Measurements from ENCODE around the gene MAPK1.

MAPK1 gene

GRCh38 chr22:21860491-21861039 is 6.9 kb downstream of the MAPK1 start:
- no peak for DNase-seq (ENCODE audit: low read depth in 2 of 2)
- H3K4me3 ChIP-seq (replicated peaks in 1 of 2; ENCODE audit: low read depth in 2 of 2, low read length in 2 of 2), result no peak overlapping the region
- TF ChIP-seq CTCF (IDR thresholded peaks at IDR 0.05; ENCODE audit: low read depth, low read length), result no peak

GRCh38 chr22:21858025-21858764 is 9.2 kb downstream of the MAPK1 start:
- DNase-seq (ENCODE audit: low read depth in 2 of 2), result no peak
- no peak overlapping the region for H3K4me3 ChIP-seq (replicated peaks in 1 of 2; ENCODE audit: low read depth in 2 of 2, low read length in 2 of 2)
- no peak for TF ChIP-seq CTCF (IDR thresholded peaks at IDR 0.05; ENCODE audit: low read depth, low read length)

- peak in 1 of 2 donors; percentile 18 for DNase-seq (ENCODE audit: low read depth in 2 of 2)
- TF ChIP-seq CTCF (IDR thresholded peaks at IDR 0.05; ENCODE audit: low read depth, low read length), result no peak
- H3K4me3 ChIP-seq (replicated peaks in 1 of 2; ENCODE audit: low read depth in 2 of 2, low read length in 2 of 2), result no peak overlapping the region
These were observed 9.9 kb downstream of the MAPK1 start for GRCh38 chr22:21857481-21857914.

- no peak overlapping the region for H3K4me3 ChIP-seq (replicated peaks in 1 of 2; ENCODE audit: low read depth in 2 of 2, low read length in 2 of 2)
- TF ChIP-seq CTCF (IDR thresholded peaks at IDR 0.05; ENCODE audit: low read depth, low read length), result no peak
- DNase-seq (ENCODE audit: low read depth in 2 of 2), result no peak
These were observed 10.6 kb downstream of the MAPK1 start for GRCh38 chr22:21856868-21857267.

GRCh38 chr22:21856197-21856596 is 11.2 kb downstream of the MAPK1 start:
- TF ChIP-seq CTCF (IDR thresholded peaks at IDR 0.05; ENCODE audit: low read depth, low read length), result no peak
- no peak overlapping the region for H3K4me3 ChIP-seq (replicated peaks in 1 of 2; ENCODE audit: low read depth in 2 of 2, low read length in 2 of 2)

GRCh38 chr22:21855676-21856075 is 11.8 kb downstream of the MAPK1 start:
- TF ChIP-seq CTCF (IDR thresholded peaks at IDR 0.05; ENCODE audit: low read depth, low read length), result no peak
- DNase-seq (ENCODE audit: low read depth in 2 of 2), result no peak
- no peak overlapping the region for H3K4me3 ChIP-seq (replicated peaks in 1 of 2; ENCODE audit: low read depth in 2 of 2, low read length in 2 of 2)

More at GRCh38 chr22:21856197-21856596, 11.2 kb downstream of the MAPK1 start:
- DNase-seq (ENCODE audit: low read depth in 2 of 2), result no peak

All from cardiac fibroblast (primary cell).